ENCODE measurements around the gene LYZL4. TPM values are rescaled to one million over a fixed set of nuclear protein-coding genes. Genes with fewer than 3 reads are reported as not detected.
A peak's percentile ranks its signal among the peaks of the same experiment; 100 is the strongest.

LYZL4 gene
- total RNA-seq, 2 donors from 2014 or later = 5.9 TPM; not detected in 1

- Histone ChIP-seq H3K9me3 (no peaks in the 10 kb centered on the region), H3K4me3 (no peak overlapping the region), H3K4me1 (replicated peaks) (no peaks in the 10 kb centered on the region), H3K27ac (no peak overlapping the region), H3K27me3 (replicated peaks; ENCODE audit: insufficient read depth) (no peaks in the 10 kb centered on the region), H3K36me3 (no peaks in the 10 kb centered on the region)
- WGBS = 89% methylated on average over 2 of the region's 2 CpGs
- DNase-seq (ENCODE audit: low spot score) = no peak
- intact Hi-C loops (cut with DNase I) = no loop called here
- TF ChIP-seq POLR2AphosphoS5 (IDR thresholded peaks at IDR 0.05) (no peak), CTCF (IDR thresholded peaks at IDR 0.05) (no peak), POLR2A (IDR thresholded peaks at IDR 0.05) (no peak)
Measured at GRCh38 chr3:42432485-42432884, 22.1 kb upstream of the LYZL4 start.

- intact Hi-C loops (cut with DNase I) = no loop called here
- no peak for DNase-seq (ENCODE audit: low spot score)
- H3K4me3 ChIP-seq = no peak overlapping the region
- no peaks in the 10 kb centered on the region for H3K27me3 ChIP-seq (replicated peaks; ENCODE audit: insufficient read depth)
- 68% methylated on average over 7 of the region's 7 CpGs for WGBS
- H3K27ac ChIP-seq = no peak overlapping the region
- H3K9me3 ChIP-seq = no peaks in the 10 kb centered on the region
- H3K4me1 ChIP-seq (replicated peaks) = no peaks in the 10 kb centered on the region
- TF ChIP-seq POLR2A (IDR thresholded peaks at IDR 0.05) = no peak
- no peaks in the 10 kb centered on the region for H3K36me3 ChIP-seq
Measured at GRCh38 chr3:42430781-42431532, 20.5 kb upstream of the LYZL4 start.

DNA sequence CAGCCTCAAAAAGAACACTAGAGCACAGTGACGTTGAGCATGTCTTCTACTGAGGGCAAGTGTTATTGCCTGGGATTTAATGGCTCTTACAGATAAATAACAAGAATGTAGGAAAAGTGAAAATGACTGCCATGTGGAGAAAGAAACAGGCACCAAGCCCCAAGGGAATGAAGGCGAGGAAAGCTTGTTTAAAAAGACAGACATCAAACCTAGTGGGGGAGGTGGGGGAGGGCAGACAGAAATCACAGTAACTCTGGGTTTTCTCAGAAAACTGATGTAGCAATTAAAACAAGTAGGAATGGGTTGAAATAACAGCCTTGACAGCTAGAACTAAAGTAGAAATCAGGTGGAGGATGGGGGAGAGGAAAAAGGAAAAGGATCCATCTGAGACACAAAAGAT lies 18.4 kb upstream of the LYZL4 start:
- Histone ChIP-seq H3K9me3 (no peaks in the 10 kb centered on the region), H3K36me3 (no peaks in the 10 kb centered on the region), H3K27me3 (replicated peaks; ENCODE audit: insufficient read depth) (no peaks in the 10 kb centered on the region), H3K4me1 (replicated peaks) (no peaks in the 10 kb centered on the region), H3K4me3 (no peak overlapping the region), H3K27ac (no peak overlapping the region)
- DNase-seq (ENCODE audit: low spot score) = no peak
- WGBS = 38% methylated on average over 2 of the region's 2 CpGs
- intact Hi-C loops (cut with DNase I) = no loop called here
- TF ChIP-seq CTCF (IDR thresholded peaks at IDR 0.05) (no peak), POLR2AphosphoS5 (IDR thresholded peaks at IDR 0.05) (no peak), POLR2A (IDR thresholded peaks at IDR 0.05) (no peak)

GRCh38 chr3:42425736-42426407 lies 15.5 kb upstream of the LYZL4 start:
- Histone ChIP-seq H3K9me3 (no peaks in the 10 kb centered on the region), H3K4me3 (no peak overlapping the region), H3K36me3 (no peaks in the 10 kb centered on the region), H3K27ac (no peak overlapping the region), H3K4me1 (replicated peaks) (no peaks in the 10 kb centered on the region), H3K27me3 (replicated peaks; ENCODE audit: insufficient read depth) (no peaks in the 10 kb centered on the region)
- no peak for DNase-seq (ENCODE audit: low spot score)
- WGBS = 91% methylated on average over 7 of the region's 7 CpGs
- TF ChIP-seq POLR2A (IDR thresholded peaks at IDR 0.05) = no peak
- TF ChIP-seq POLR2AphosphoS5 (IDR thresholded peaks at IDR 0.05) = no peak
- TF ChIP-seq CTCF (IDR thresholded peaks at IDR 0.05) = no peak
- intact Hi-C loops (cut with DNase I) = no loop called here

DNA sequence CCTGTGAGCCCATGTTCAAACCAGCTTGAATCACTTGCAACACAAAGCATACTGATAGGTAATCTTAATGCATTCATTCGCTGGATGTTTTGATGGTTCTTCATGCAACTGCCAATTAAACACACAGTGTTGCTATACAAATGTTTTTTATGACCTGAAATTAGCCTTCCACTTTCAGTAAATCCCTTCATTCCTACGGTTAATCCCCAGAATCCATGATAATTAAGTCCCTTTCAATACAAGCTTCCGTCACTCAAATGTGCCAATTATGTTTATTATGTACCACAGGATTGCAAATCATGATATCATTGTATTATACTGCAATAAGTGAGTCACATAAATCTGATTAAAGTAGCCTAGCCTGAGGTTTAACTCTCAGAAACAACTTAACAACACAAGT lies 14.5 kb upstream of the LYZL4 start:
- peak overlapping the region in 1 of 2 donors; percentile 55 for H3K27ac ChIP-seq
- no peaks in the 10 kb centered on the region for H3K36me3 ChIP-seq
- no peaks in the 10 kb centered on the region for H3K9me3 ChIP-seq
- TF ChIP-seq POLR2A (IDR thresholded peaks at IDR 0.05) (no peak), POLR2AphosphoS5 (IDR thresholded peaks at IDR 0.05) (no peak)
- H3K27me3 ChIP-seq (replicated peaks; ENCODE audit: insufficient read depth) = no peaks in the 10 kb centered on the region
- no peaks in the 10 kb centered on the region for H3K4me1 ChIP-seq (replicated peaks)
- 68% methylated on average over 3 of the region's 3 CpGs for WGBS
- intact Hi-C loops (cut with DNase I) = no loop called here
- DNase-seq (ENCODE audit: low spot score) = no peak
- no peak overlapping the region for H3K4me3 ChIP-seq
